GM23248 (cell line): ENCODE data around the gene NHS.

Experiments
- EZH2 ChIP-seq: fragments of 200-600 bp; sonication (generic); IDR thresholded peaks from 2 replicates; pipeline ENCODE4 v1.6.1; 2018; ENCODE audit warnings: antibody characterized with exemption, mild to moderate bottlenecking; ENCODE audit not compliant: insufficient read depth, poor library complexity, severe bottlenecking
- EZH2phosphoT487 ChIP-seq: fragments of 200-600 bp; sonication (generic); IDR thresholded peaks from 2 replicates; pipeline ENCODE4 v1.6.1; 2018; ENCODE audit warnings: antibody characterized with exemption, moderate library complexity, mild to moderate bottlenecking, low read depth; ENCODE audit not compliant: insufficient read depth

GRCh38 chrX:17585006-17585405 is 210.0 kb downstream of the NHS start:
- TF ChIP-seq EZH2 (no peak), EZH2phosphoT487 (no peak)
